ENCODE data around the gene BET1L.

DNA sequence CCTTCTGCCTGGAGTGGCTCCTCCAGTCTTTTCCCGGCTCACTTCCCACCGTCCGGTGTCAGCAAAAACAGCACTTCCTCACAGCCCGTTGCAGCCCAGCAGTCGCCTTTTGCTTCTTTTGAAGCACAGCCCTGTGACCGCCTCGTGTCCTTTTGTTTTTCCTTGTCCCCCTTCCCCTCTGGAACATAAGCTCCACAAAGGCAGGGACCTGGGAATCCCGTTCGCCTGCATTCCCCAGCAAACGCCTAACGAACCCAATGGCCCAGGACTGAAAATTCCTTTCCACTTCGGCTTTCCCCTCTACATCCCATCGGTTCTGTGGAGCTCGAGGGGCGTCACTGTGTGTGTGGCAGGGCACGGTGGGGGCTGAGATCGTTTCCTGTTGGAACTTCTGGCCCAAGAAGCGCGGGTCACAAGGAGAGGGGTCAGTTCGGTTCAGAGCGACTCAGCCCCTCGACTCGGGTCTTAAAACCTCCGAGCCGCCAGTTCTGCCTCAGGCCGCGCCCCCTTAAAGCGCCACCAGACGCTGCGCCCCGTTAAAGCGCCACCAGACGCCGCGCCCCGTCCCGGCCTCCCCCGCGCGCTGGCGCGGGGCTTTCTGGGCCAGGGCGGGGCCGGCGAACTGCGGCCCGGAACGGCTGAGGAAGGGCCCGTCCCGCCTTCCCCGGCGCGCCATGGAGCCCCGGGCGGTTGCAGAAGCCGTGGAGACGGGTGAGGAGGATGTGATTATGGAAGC is 1.1 kb upstream of the BET1L start:
- TF ChIP-seq, protein P1, sequence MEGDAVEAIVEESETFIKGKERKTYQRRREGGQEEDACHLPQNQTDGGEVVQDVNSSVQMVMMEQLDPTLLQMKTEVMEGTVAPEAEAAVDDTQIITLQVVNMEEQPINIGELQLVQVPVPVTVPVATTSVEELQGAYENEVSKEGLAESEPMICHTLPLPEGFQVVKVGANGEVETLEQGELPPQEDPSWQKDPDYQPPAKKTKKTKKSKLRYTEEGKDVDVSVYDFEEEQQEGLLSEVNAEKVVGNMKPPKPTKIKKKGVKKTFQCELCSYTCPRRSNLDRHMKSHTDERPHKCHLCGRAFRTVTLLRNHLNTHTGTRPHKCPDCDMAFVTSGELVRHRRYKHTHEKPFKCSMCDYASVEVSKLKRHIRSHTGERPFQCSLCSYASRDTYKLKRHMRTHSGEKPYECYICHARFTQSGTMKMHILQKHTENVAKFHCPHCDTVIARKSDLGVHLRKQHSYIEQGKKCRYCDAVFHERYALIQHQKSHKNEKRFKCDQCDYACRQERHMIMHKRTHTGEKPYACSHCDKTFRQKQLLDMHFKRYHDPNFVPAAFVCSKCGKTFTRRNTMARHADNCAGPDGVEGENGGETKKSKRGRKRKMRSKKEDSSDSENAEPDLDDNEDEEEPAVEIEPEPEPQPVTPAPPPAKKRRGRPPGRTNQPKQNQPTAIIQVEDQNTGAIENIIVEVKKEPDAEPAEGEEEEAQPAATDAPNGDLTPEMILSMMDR (IDR thresholded peaks at IDR 0.05), result no peak
- TF ChIP-seq ZFX (IDR thresholded peaks at IDR 0.05; ENCODE audit: borderline replicate concordance), result no peak

All from 22Rv1 (cell line).